Neural progenitor cell (in vitro differentiated cells): ENCODE data around the gene ASH1L. TPM values are rescaled to one million over a fixed set of nuclear protein-coding genes. Genes with fewer than 3 reads are reported as not detected.
"Not testable (repeated sequence)": the region's sequence is repeated elsewhere in the genome, so short reads cannot be mapped to it uniquely, and the experiment has no call there.

ENCODE experiments used
- DNase-seq: peaks from one replicate; pipeline ENCODE4 v3.0.0-alpha.2; 2016; ENCODE audit warnings: low spot score
- H2AFZ ChIP-seq: fragments of 200-600 bp; sonication (generic); replicated peaks from 2 replicates; pipeline ENCODE4 v1.6.1; 2016; ENCODE audit warnings: antibody characterized with exemption
- H3F3A ChIP-seq: fragments of 200-600 bp; sonication (generic); 2 replicates; pipeline ENCODE4 v1.6.1; 2016; ENCODE audit warnings: antibody characterized with exemption, low read depth
- H3K27ac ChIP-seq: fragments of 200-600 bp; sonication (generic); 2 replicates; pipeline ENCODE4 v1.5.1; 2016; ENCODE audit warnings: mild to moderate bottlenecking
- H3K27me3 ChIP-seq: fragments of 200-600 bp; sonication (generic); 2 replicates; pipeline ENCODE4 v1.6.1; 2016; ENCODE audit warnings: mild to moderate bottlenecking, moderate library complexity
- H3K36me3 ChIP-seq: fragments of 200-600 bp; sonication (generic); 2 replicates; pipeline ENCODE4 v1.5.1; 2016
- H3K4me1 ChIP-seq: fragments of 200-600 bp; sonication (generic); 2 replicates; pipeline ENCODE4 v1.6.1; 2016; ENCODE audit warnings: mixed run types
- H3K4me2 ChIP-seq: fragments of 200-600 bp; sonication (generic); 2 replicates; pipeline ENCODE4 v1.6.1; 2016
- H3K4me3 ChIP-seq: fragments of 200-600 bp; sonication (generic); 2 replicates; pipeline ENCODE4 v1.5.1; 2016
- H3K79me2 ChIP-seq: fragments of 200-600 bp; sonication (generic); 2 replicates; pipeline ENCODE4 v1.6.1; 2016; ENCODE audit warnings: low read depth
- H3K9ac ChIP-seq: fragments of 200-600 bp; sonication (generic); 2 replicates; pipeline ENCODE4 v1.6.1; 2016
- H3K9me3 ChIP-seq: fragments of 200-600 bp; sonication (generic); 2 replicates; pipeline ENCODE4 v1.5.1; 2016; ENCODE audit warnings: low read depth
- H4K20me1 ChIP-seq: fragments of 200-600 bp; sonication (generic); 2 replicates; pipeline ENCODE4 v1.6.1; 2016; ENCODE audit warnings: low read depth
- H3K27ac Mint-ChIP-seq: 3 replicates; pipeline ENCODE4 v1.8.0; 2021; ENCODE audit warnings: mixed read lengths
- H3K27me3 Mint-ChIP-seq: 2 replicates; pipeline ENCODE4 v1.8.0; 2022; ENCODE audit warnings: low read depth, mild to moderate bottlenecking, inconsistent platforms, moderate library complexity, mixed read lengths; ENCODE audit not compliant: insufficient read depth
- H3K36me3 Mint-ChIP-seq: 3 replicates; pipeline ENCODE4 v1.8.0; 2021; ENCODE audit warnings: mixed read lengths
- H3K4me1 Mint-ChIP-seq: 3 replicates; pipeline ENCODE4 v1.8.0; 2021; ENCODE audit warnings: mixed read lengths
- H3K4me3 Mint-ChIP-seq: 3 replicates; pipeline ENCODE4 v1.8.0; 2021; ENCODE audit warnings: mild to moderate bottlenecking, moderate library complexity, mixed read lengths
- H3K9me3 Mint-ChIP-seq: 3 replicates; pipeline ENCODE4 v1.8.0; 2020; ENCODE audit warnings: mixed read lengths
- CTCF ChIP-seq: fragments of 200-600 bp; sonication (generic); IDR thresholded peaks from 2 replicates; pipeline ENCODE4 v1.5.1; 2017; ENCODE audit warnings: antibody characterized with exemption, mild to moderate bottlenecking
- EZH2 ChIP-seq: fragments of 200-600 bp; sonication (generic); IDR thresholded peaks from 2 replicates; pipeline ENCODE4 v1.6.1; 2017; ENCODE audit warnings: antibody characterized with exemption, mild to moderate bottlenecking, moderate library complexity
- EZH2phosphoT487 ChIP-seq: fragments of 200-600 bp; sonication (generic); IDR thresholded peaks from 2 replicates; pipeline ENCODE4 v1.6.1; 2017; ENCODE audit warnings: antibody characterized with exemption
- total RNA-seq: library from RNA; depleted of rRNA; stranded (reverse); fragments of >200 nt; gene quantifications from 2 replicates; pipeline ENCODE4 v1.2.3, GENCODE V29; 2015; ENCODE audit warnings: low replicate concordance

The ASH1L gene
- total RNA-seq, 1 donor from 2014 or later: 42.1 TPM

GRCh38 chr1:155424091-155424490 lies 138.5 kb downstream of the ASH1L start:
- peaks cover 26% of the 10 kb centered on the region for H3K36me3 Mint-ChIP-seq
- H2AFZ ChIP-seq: no peak overlapping the region
- H3K27me3 ChIP-seq: no peaks in the 10 kb centered on the region
- H3K27ac ChIP-seq: no peak overlapping the region
- H3K4me3 Mint-ChIP-seq: no peak overlapping the region
- no peaks in the 10 kb centered on the region for H3K36me3 ChIP-seq
- no peak for TF ChIP-seq EZH2phosphoT487
- TF ChIP-seq EZH2: no peak
- TF ChIP-seq CTCF: no peak
- H3K27me3 Mint-ChIP-seq: no peaks in the 10 kb centered on the region
- no peaks in the 10 kb centered on the region for H3K79me2 ChIP-seq
- H3K4me1 ChIP-seq: no peaks in the 10 kb centered on the region
- no peaks in the 10 kb centered on the region for H3K9me3 ChIP-seq
- peaks cover 3% of the 10 kb centered on the region for H3K9me3 Mint-ChIP-seq
- no peaks in the 10 kb centered on the region for H3F3A ChIP-seq
- no peak for DNase-seq
- no peak overlapping the region for H3K27ac Mint-ChIP-seq
- H3K4me3 ChIP-seq: no peak overlapping the region
- H4K20me1 ChIP-seq: no peaks in the 10 kb centered on the region
- H3K4me2 ChIP-seq: no peak overlapping the region
- H3K9ac ChIP-seq: no peak overlapping the region
- H3K4me1 Mint-ChIP-seq: no peaks in the 10 kb centered on the region

GRCh38 chr1:155420788-155421187 lies 141.8 kb downstream of the ASH1L start:
- Mint-ChIP-seq H3K27me3 (no peaks in the 10 kb centered on the region), H3K36me3 (peaks cover 21% of the 10 kb centered on the region), H3K9me3 (peaks cover 3% of the 10 kb centered on the region), H3K4me1 (no peaks in the 10 kb centered on the region), H3K4me3 (no peak overlapping the region), H3K27ac (no peak overlapping the region)
- Histone ChIP-seq H3K79me2 (no peaks in the 10 kb centered on the region), H3F3A (peaks cover 2% of the 10 kb centered on the region), H3K9me3 (no peaks in the 10 kb centered on the region), H2AFZ (no peak overlapping the region), H3K4me1 (no peaks in the 10 kb centered on the region), H3K36me3 (no peaks in the 10 kb centered on the region), H4K20me1 (no peaks in the 10 kb centered on the region), H3K4me3 (no peak overlapping the region), H3K27ac (no peak overlapping the region), H3K4me2 (no peak overlapping the region), H3K27me3 (no peaks in the 10 kb centered on the region), H3K9ac (no peak overlapping the region)
- DNase-seq: no peak
- TF ChIP-seq EZH2phosphoT487 (no peak), EZH2 (no peak), CTCF (no peak)

GRCh38 chr1:155411840-155412239 lies 150.8 kb downstream of the ASH1L start:
- not testable (repeated sequence) for H2AFZ ChIP-seq, DNase-seq, H3K27me3 Mint-ChIP-seq, H3K36me3 Mint-ChIP-seq, H3K27ac ChIP-seq, H3K9me3 Mint-ChIP-seq, H3K4me3 Mint-ChIP-seq, H3F3A ChIP-seq, H3K27me3 ChIP-seq, H3K36me3 ChIP-seq, H3K4me1 ChIP-seq, H3K79me2 ChIP-seq, H3K4me1 Mint-ChIP-seq, H4K20me1 ChIP-seq, H3K27ac Mint-ChIP-seq, H3K9me3 ChIP-seq, H3K4me2 ChIP-seq, H3K4me3 ChIP-seq, H3K9ac ChIP-seq

GRCh38 chr1:155410931-155411330 lies 151.7 kb downstream of the ASH1L start:
- no peak overlapping the region for H3K27ac Mint-ChIP-seq
- no peaks in the 10 kb centered on the region for H3K9me3 Mint-ChIP-seq
- Histone ChIP-seq H2AFZ (no peak overlapping the region), H3K9me3 (no peaks in the 10 kb centered on the region), H3K27ac (no peak overlapping the region), H3K79me2 (no peaks in the 10 kb centered on the region), H3K36me3 (no peaks in the 10 kb centered on the region), H3K9ac (no peak overlapping the region), H3K4me1 (no peaks in the 10 kb centered on the region), H3F3A (no peaks in the 10 kb centered on the region), H3K4me2 (no peak overlapping the region), H3K27me3 (no peaks in the 10 kb centered on the region), H3K4me3 (no peak overlapping the region), H4K20me1 (no peaks in the 10 kb centered on the region)
- peaks cover 12% of the 10 kb centered on the region for H3K36me3 Mint-ChIP-seq
- no peak for TF ChIP-seq CTCF
- TF ChIP-seq EZH2: no peak
- no peak for TF ChIP-seq EZH2phosphoT487
- no peak overlapping the region for H3K4me3 Mint-ChIP-seq
- H3K4me1 Mint-ChIP-seq: no peaks in the 10 kb centered on the region
- no peak for DNase-seq
- no peaks in the 10 kb centered on the region for H3K27me3 Mint-ChIP-seq
